K562 (cell line): Measurements from ENCODE around the gene INSL3. TPM values are rescaled to one million over a fixed set of nuclear protein-coding genes. Genes with fewer than 3 reads are reported as not detected.

ENCODE experiments used
- ATAC-seq: fragments of 200-7000 bp; cut with Tn5 transposase; 3 replicates; pipeline ENCODE4 v1.9.1; 2020; ENCODE audit warnings: moderate library complexity
- BruUV-seq: library from RNA; stranded (reverse); fragments of 400-500 nt; replicated peaks from 2 replicates; lab custom pipeline; 2021; lab: Mats Ljungman, UMichigan
- CTCF ChIA-PET: fragments of 300-600 bp; formaldehyde crosslinking; extraction: SDS; loops from one replicate; lab custom pipeline; 2021; ENCODE audit warnings: low intra/inter-chr PET ratio; lab: Yijun Ruan, JAX
- POLR2A ChIA-PET: fragments of 300-600, 350-650 bp; sonication (Branson Sonifier 250); formaldehyde crosslinking; extraction: SDS; loops from one replicate; lab custom pipeline; 2021; ENCODE audit warnings: antibody characterized with exemption, inconsistent platforms; lab: Yijun Ruan, JAX
- DNase-seq, 4 experiments: peaks; one replicate each; pipeline versions ENCODE4 v3.0.0 to v3.0.0-alpha.2; 2011 to 2018; ENCODE audit warnings: low spot score in 3 of 4, mixed read lengths in 3 of 4; ENCODE audit errors: extremely low read depth in 1 of 4
- FAIRE-seq: peaks from 2 replicates; lab custom pipeline; 2011; peaks lifted over from hg19 to GRCh38; lab: Jason Lieb, UNC
- H2AFZ ChIP-seq: 2 replicates; pipeline ENCODE4 v1.6.0; 2011; ENCODE audit warnings: low read depth, low read length, control low read depth, inconsistent platforms
- H3K27ac ChIP-seq: fragments of 200-600 bp; 3 replicates; pipeline ENCODE4 v1.8.0; 2011; ENCODE audit warnings: low read depth, mild to moderate bottlenecking, control low read depth, inconsistent platforms, low read length, moderate library complexity, mixed read lengths; ENCODE audit errors: extremely low read depth
- H3K27me3 ChIP-seq, 2 experiments: fragments of 300-600 bp in 1 of 2; 2 replicates in 1 of 2; 3 replicates in 1 of 2; pipeline versions ENCODE4 v1.6.0 to v1.8.0; 2011; ENCODE audit warnings: inconsistent platforms in 2 of 2, low read length in 2 of 2, mild to moderate bottlenecking in 1 of 2, mixed read lengths in 1 of 2, moderate library complexity in 1 of 2; ENCODE audit not compliant: control insufficient read depth in 2 of 2, insufficient read depth in 2 of 2
- H3K36me3 ChIP-seq: fragments of 300-600 bp; 3 replicates; pipeline ENCODE4 v1.8.0; 2011; ENCODE audit warnings: mild to moderate bottlenecking, low read length, inconsistent platforms; ENCODE audit not compliant: control insufficient read depth, insufficient read depth
- H3K4me1 ChIP-seq, 2 experiments: fragments of 200-600 bp in 1 of 2; replicated peaks in 1 of 2; 2 replicates in 1 of 2; 3 replicates in 1 of 2; pipeline versions ENCODE4 v1.5.1 to v1.8.0; 2011; ENCODE audit warnings: inconsistent platforms in 2 of 2, low read length in 2 of 2, mild to moderate bottlenecking in 1 of 2, mixed read lengths in 1 of 2, moderate library complexity in 1 of 2; ENCODE audit not compliant: control insufficient read depth in 2 of 2, insufficient read depth in 2 of 2
- H3K4me2 ChIP-seq: 2 replicates; pipeline ENCODE4 v1.6.1; 2011; ENCODE audit warnings: low read length, control low read depth, inconsistent platforms, mixed read lengths; ENCODE audit not compliant: insufficient read depth
- H3K4me3 ChIP-seq: fragments of 200-600 bp; sonication (generic), shearing (Covaris generic); 2 replicates; pipeline ENCODE4 v1.5.1; 2016; ENCODE audit warnings: control low read depth, inconsistent platforms
- H3K79me2 ChIP-seq: fragments of 200-600 bp; 3 replicates; pipeline ENCODE4 v1.8.0; 2011; ENCODE audit warnings: low read length, inconsistent platforms; ENCODE audit not compliant: control insufficient read depth, insufficient read depth
- H3K9ac ChIP-seq, 2 experiments: 2 replicates each; pipeline versions ENCODE4 v1.6.0 to v1.6.1; 2011; ENCODE audit warnings: low read depth in 2 of 2, low read length in 2 of 2, control low read depth in 1 of 2, inconsistent platforms in 1 of 2, mild to moderate bottlenecking in 1 of 2, mixed read lengths in 1 of 2; ENCODE audit not compliant: insufficient read depth in 1 of 2
- H3K9me1 ChIP-seq: one replicate; pipeline ENCODE4 v1.6.0; 2011; ENCODE audit warnings: inconsistent platforms, mild to moderate bottlenecking, low read length, moderate library complexity; ENCODE audit not compliant: control insufficient read depth, insufficient read depth
- H3K9me3 ChIP-seq: replicated peaks from 2 replicates; pipeline ENCODE4 v1.5.1; 2011; ENCODE audit warnings: low read depth, low read length, inconsistent platforms; ENCODE audit not compliant: control insufficient read depth, insufficient read depth
- H4K20me1 ChIP-seq: replicated peaks from 2 replicates; pipeline ENCODE4 v1.6.1; 2011; ENCODE audit warnings: low read length, inconsistent platforms, mixed read lengths; ENCODE audit not compliant: control insufficient read depth, insufficient read depth
- CHD2 ChIP-seq: IDR thresholded peaks from 2 replicates; pipeline ENCODE4 v1.6.1; 2011; ENCODE audit warnings: low read depth, low read length
- CHD4 ChIP-seq: fragments of 200-600 bp; sonication (generic); IDR thresholded peaks from 3 replicates; pipeline ENCODE4 v1.6.1; 2012; ENCODE audit warnings: low read depth, mild to moderate bottlenecking, mixed read lengths, low read length, inconsistent platforms; ENCODE audit not compliant: insufficient read depth, insufficient replicate concordance, poor library complexity, severe bottlenecking
- UBTF ChIP-seq, 2 experiments: IDR thresholded peaks; 2 replicates each; pipeline ENCODE4 v1.6.1; 2012; ENCODE audit warnings: improper control_type of control experiment in 2 of 2, low read depth in 2 of 2, low read length in 2 of 2, borderline replicate concordance in 1 of 2
- WGBS: fragments of 100-300 bp; shearing (Covaris generic); methylation state at CpG from one replicate; pipeline ENCODE4 v1.1.6; 2016; ENCODE audit warnings: low coverage, mixed read lengths; ENCODE audit not compliant: insufficient coverage; ENCODE audit errors: missing lambda C conversion rate; 5-methylcytosine and 5-hydroxymethylcytosine counted together
- in situ Hi-C: fragments of 300-500 bp; cut with MboI; formaldehyde crosslinking; loops from 4 replicates; pipeline ENCODE4 v1.15.0; 2018; ENCODE audit warnings: inconsistent platforms, mixed read lengths
- intact Hi-C: fragments of 100-400 bp; cut with micrococcal nuclease; formaldehyde crosslinking; loops from 2 replicates; pipeline ENCODE4 v1.14.2; 2022
- polyA plus RNA-seq, 8 experiments: library from polyadenylated mRNA; depleted of rRNA in 4 of 8; stranded (reverse) in 5 of 8; unstranded in 3 of 8; fragments of >200 nt; fragmentation: Nextera tagmentation in 2 of 8; fragmentation: Illumina TruSeq in 1 of 8; extraction: Ambion mirVana in 2 of 8; extraction: Trizol in 1 of 8; gene quantifications; 2 replicates each; pipeline versions ENCODE4 v1.2.1 to v1.2.3, GENCODE V29; 2011 to 2014; ENCODE audit warnings: inconsistent platforms in 1 of 8, missing spikeins in 1 of 8
- total RNA-seq, 7 experiments: library from RNA; depleted of rRNA in 6 of 7; stranded (reverse); fragments of >200 nt in 6 of 7; fragmentation: Illumina TruSeq in 2 of 7; extraction: Trizol in 2 of 7; gene quantifications; 2 replicates each; pipeline versions ENCODE4 v1.2.1 to v1.2.3, GENCODE V29; 2011 to 2021; ENCODE audit warnings: low replicate concordance in 1 of 7

The INSL3 gene
- total and polyA plus RNA-seq, 9 of the 15 experiments (the other 6 are each of a cell fraction or from before 2014, with no cell fraction given) = not detected

GRCh38 chr19:17797424-17798201, 23.7 kb downstream of the INSL3 start:
- Histone ChIP-seq H3K27ac (no peak overlapping the region), H3K36me3 (no peaks in the 10 kb centered on the region), H4K20me1 (no peaks in the 10 kb centered on the region), H3K9me1 (no peaks in the 10 kb centered on the region), H3K79me2 (no peaks in the 10 kb centered on the region), H2AFZ (no peak overlapping the region), H3K9ac (no peak overlapping the region), H3K4me1 (peaks cover 10 to 26% of the 10 kb centered on the region in 2 experiments; a peak in 4 of 5 replicates), H3K27me3 (peaks cover 4 to 24% of the 10 kb centered on the region in 2 experiments; a peak in 3 of 5 replicates), H3K9me3 (no peaks in the 10 kb centered on the region), H3K4me3 (no peak overlapping the region), H3K4me2 (no peak overlapping the region)
- 3% methylated on average over 11 of the region's 11 CpGs for WGBS
- ChIA-PET CTCF (no interaction called here), POLR2A (interaction anchor here (1.1 kb wide), 1 partner anchor 91 kb away, joined by 3 read pairs; no protein-coding TSS in a partner anchor)
- DNase-seq (no peak), ATAC-seq (no peak), FAIRE-seq (no peak)
- in situ Hi-C loops = no loop called here
- no TSS peak for BruUV-seq
- no peak for TF ChIP-seq CHD2
- TF ChIP-seq UBTF (IDR thresholded peaks at IDR 0.05; ENCODE audit: borderline replicate concordance in 1 of 2, low read depth in 2 of 2, low read length in 2 of 2) = no peak
- TF ChIP-seq CHD4 = no peak
- intact Hi-C loops = no loop called here
